ENCODE measurements around the gene CCDC171.

- TF ChIP-seq CTCF (IDR thresholded peaks at IDR 0.05; ENCODE audit: insufficient read depth, low read depth, low read length) (no peak), EZH2 (IDR thresholded peaks at IDR 0.05; ENCODE audit: insufficient read depth, low read length) (no peak)
Observed at GRCh38 chr9:15761551-15761950, 208.7 kb downstream of the CCDC171 start.

Measured in astrocyte (in vitro differentiated cells and primary cell).